Endodermal cell (in vitro differentiated cells): ENCODE measurements around the gene ERP44. TPM values are rescaled to one million over a fixed set of nuclear protein-coding genes. Genes with fewer than 3 reads are reported as not detected.
"Not testable (repeated sequence)": the region's sequence is repeated elsewhere in the genome, so short reads cannot be mapped to it uniquely, and the experiment has no call there.

Experiments
- DNase-seq: peaks from one replicate; pipeline ENCODE4 v3.0.0-alpha.2; 2017
- H3K27ac ChIP-seq: 2 replicates; pipeline ENCODE4 v1.5.1; 2013; ENCODE audit warnings: mild to moderate bottlenecking, low read depth, low read length, moderate library complexity
- H3K27me3 ChIP-seq: 2 replicates; pipeline ENCODE4 v1.6.1; 2013; ENCODE audit warnings: mild to moderate bottlenecking, low read length, moderate library complexity; ENCODE audit not compliant: insufficient read depth, control insufficient read depth, poor library complexity, severe bottlenecking
- H3K36me3 ChIP-seq: 2 replicates; pipeline ENCODE4 v1.7.0; 2013; ENCODE audit warnings: mild to moderate bottlenecking, low read length, moderate library complexity; ENCODE audit not compliant: control insufficient read depth, insufficient read depth
- H3K4me1 ChIP-seq: one replicate; pipeline ENCODE4 v1.7.0; 2013; ENCODE audit warnings: low read length; ENCODE audit not compliant: control insufficient read depth, insufficient read depth
- H3K4me3 ChIP-seq: 2 replicates; pipeline ENCODE4 v1.5.1; 2013; ENCODE audit warnings: mild to moderate bottlenecking, low read length, moderate library complexity
- H3K9ac ChIP-seq: 2 replicates; pipeline ENCODE4 v1.6.1; 2013; ENCODE audit warnings: mild to moderate bottlenecking, low read length, moderate library complexity; ENCODE audit not compliant: poor library complexity, severe bottlenecking; ENCODE audit errors: extremely low read depth
- H3K9me3 ChIP-seq: 2 replicates; pipeline ENCODE4 v1.6.1; 2013; ENCODE audit warnings: mild to moderate bottlenecking, low read length, moderate library complexity; ENCODE audit not compliant: control insufficient read depth
- H3K27ac Mint-ChIP-seq: 2 replicates; pipeline ENCODE4 v1.8.0; 2020; ENCODE audit warnings: mixed read lengths
- H3K27me3 Mint-ChIP-seq: 2 replicates; pipeline ENCODE4 v1.8.0; 2021; ENCODE audit warnings: mild to moderate bottlenecking, mixed read lengths; ENCODE audit not compliant: insufficient read depth
- H3K36me3 Mint-ChIP-seq: 2 replicates; pipeline ENCODE4 v1.8.0; 2020; ENCODE audit warnings: low read depth, mixed read lengths
- H3K4me1 Mint-ChIP-seq: 2 replicates; pipeline ENCODE4 v1.8.0; 2020; ENCODE audit warnings: mixed read lengths
- H3K4me3 Mint-ChIP-seq: 2 replicates; pipeline ENCODE4 v1.8.0; 2020; ENCODE audit warnings: mild to moderate bottlenecking, moderate library complexity, mixed read lengths
- H3K9me3 Mint-ChIP-seq: 2 replicates; pipeline ENCODE4 v1.8.0; 2020; ENCODE audit warnings: mild to moderate bottlenecking, mixed read lengths
- WGBS, 2 experiments: methylation state at CpG; one replicate each; pipeline versions ENCODE4 v1.1.5 to v1.1.7; 2013; ENCODE audit warnings: missing lambda C conversion rate in 2 of 2, mixed read lengths in 1 of 2; ENCODE audit not compliant: insufficient coverage in 1 of 2, insufficient read length in 1 of 2; 5-methylcytosine and 5-hydroxymethylcytosine counted together
- total RNA-seq, 2 donors: library from RNA; stranded (reverse); fragmentation: NEBNext Ultra II Directional in 1 of 2; extraction: Animal tissue kit (Norgen Biotek cat#: 25700) in 1 of 2; gene quantifications; 2 replicates in 1 of 2; 3 replicates in 1 of 2; pipeline ENCODE4 v1.2.1, GENCODE V29; 2021
- TF ChIP-seq, protein P1 (sequence below): fragments of 200-600 bp; sonication (generic); conservative IDR thresholded peaks from 2 replicates; pipeline ENCODE4 v1.5.0; 2021; ENCODE audit warnings: antibody characterized with exemption, mild to moderate bottlenecking

Gene ERP44
- total RNA-seq, 2 donors from 2014 or later = 22.4 to 23.4 TPM

DNA sequence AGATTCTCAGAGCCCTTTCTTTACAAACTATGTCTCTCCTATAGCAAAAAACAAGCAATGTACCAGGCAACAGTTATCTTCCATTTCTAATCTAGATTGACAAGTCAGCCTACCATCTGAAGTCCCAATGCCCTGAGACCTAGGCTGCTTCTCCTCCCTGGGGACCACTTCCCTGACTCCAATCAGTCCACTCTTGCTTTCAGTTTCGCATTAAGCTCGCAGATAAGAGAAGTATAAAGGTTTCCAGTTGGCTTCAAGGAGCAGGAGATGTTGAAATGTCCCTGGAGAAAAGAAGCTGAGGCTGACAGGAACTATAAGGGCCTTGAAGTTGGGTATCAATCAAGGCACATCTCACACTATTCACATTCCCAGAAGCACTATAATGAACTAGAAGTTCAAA lies 32.3 kb downstream of the ERP44 start:
- H3K36me3 ChIP-seq = no peaks in the 10 kb centered on the region
- Mint-ChIP-seq H3K4me1 (peaks cover 20% of the 10 kb centered on the region), H3K27me3 (no peaks in the 10 kb centered on the region), H3K27ac (no peak overlapping the region), H3K36me3 (peaks cover 20% of the 10 kb centered on the region), H3K9me3 (peaks cover 22% of the 10 kb centered on the region), H3K4me3 (no peak overlapping the region)
- no peak overlapping the region for H3K9ac ChIP-seq
- DNase-seq = no peak
- 96% methylated on average over 2 of the region's 2 CpGs; no CpG with 5 or more reads in 1 of the 2 experiments for WGBS, 2 experiments
- H3K9me3 ChIP-seq = peaks cover 21% of the 10 kb centered on the region
- no peak overlapping the region for H3K27ac ChIP-seq
- TF ChIP-seq, protein P1, sequence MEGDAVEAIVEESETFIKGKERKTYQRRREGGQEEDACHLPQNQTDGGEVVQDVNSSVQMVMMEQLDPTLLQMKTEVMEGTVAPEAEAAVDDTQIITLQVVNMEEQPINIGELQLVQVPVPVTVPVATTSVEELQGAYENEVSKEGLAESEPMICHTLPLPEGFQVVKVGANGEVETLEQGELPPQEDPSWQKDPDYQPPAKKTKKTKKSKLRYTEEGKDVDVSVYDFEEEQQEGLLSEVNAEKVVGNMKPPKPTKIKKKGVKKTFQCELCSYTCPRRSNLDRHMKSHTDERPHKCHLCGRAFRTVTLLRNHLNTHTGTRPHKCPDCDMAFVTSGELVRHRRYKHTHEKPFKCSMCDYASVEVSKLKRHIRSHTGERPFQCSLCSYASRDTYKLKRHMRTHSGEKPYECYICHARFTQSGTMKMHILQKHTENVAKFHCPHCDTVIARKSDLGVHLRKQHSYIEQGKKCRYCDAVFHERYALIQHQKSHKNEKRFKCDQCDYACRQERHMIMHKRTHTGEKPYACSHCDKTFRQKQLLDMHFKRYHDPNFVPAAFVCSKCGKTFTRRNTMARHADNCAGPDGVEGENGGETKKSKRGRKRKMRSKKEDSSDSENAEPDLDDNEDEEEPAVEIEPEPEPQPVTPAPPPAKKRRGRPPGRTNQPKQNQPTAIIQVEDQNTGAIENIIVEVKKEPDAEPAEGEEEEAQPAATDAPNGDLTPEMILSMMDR = no peak
- H3K4me3 ChIP-seq = no peak overlapping the region
- peaks cover 9% of the 10 kb centered on the region for H3K4me1 ChIP-seq
- no peaks in the 10 kb centered on the region for H3K27me3 ChIP-seq

DNA sequence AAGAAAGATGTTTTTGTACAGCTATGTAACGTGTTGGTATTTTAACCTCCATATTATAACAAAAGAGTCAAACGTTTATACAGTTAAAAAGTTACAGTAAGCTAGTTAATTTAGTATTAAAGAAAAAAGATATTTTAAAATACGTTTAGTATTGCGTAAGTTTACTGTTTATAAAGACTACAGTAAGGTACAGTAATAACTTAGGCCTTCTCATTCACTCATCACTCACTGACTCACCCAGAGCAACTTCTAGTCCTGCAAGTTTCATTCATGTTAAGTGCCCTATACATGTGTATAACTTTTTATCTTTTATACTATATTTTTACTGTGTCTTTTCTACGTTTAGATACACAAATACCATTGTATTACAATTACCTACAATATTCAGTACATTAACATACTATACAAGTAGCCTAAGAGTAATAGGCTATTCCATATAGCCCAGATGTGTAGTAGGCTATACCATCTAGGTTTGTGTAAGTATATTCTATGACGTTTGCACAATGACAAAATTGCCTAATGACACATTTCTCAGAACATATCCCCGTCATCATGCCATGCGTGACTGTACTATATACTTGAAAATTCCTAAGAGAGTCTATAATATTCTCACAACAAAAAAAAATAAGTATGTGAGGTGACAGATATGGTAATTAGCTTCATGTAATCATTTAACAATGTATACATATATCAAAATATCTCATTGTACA lies 33.8 kb downstream of the ERP44 start:
- no peak overlapping the region for H3K4me3 Mint-ChIP-seq
- Histone ChIP-seq H3K27me3 (no peaks in the 10 kb centered on the region), H3K36me3 (no peaks in the 10 kb centered on the region), H3K4me1 (peaks cover 9% of the 10 kb centered on the region), H3K27ac (no peak overlapping the region), H3K9ac (no peak overlapping the region), H3K9me3 (peaks cover 15% of the 10 kb centered on the region), H3K4me3 (no peak overlapping the region)
- H3K9me3 Mint-ChIP-seq = peaks cover 22% of the 10 kb centered on the region
- H3K27me3 Mint-ChIP-seq = no peaks in the 10 kb centered on the region
- H3K36me3 Mint-ChIP-seq = peaks cover 20% of the 10 kb centered on the region
- DNase-seq = no peak
- TF ChIP-seq, protein P1 = no peak
- WGBS, 2 experiments = 97% methylated on average over 3 of the region's 8 CpGs; no CpG with 5 or more reads in 1 of the 2 experiments
- H3K27ac Mint-ChIP-seq = no peak overlapping the region
- peaks cover 21% of the 10 kb centered on the region for H3K4me1 Mint-ChIP-seq

DNA sequence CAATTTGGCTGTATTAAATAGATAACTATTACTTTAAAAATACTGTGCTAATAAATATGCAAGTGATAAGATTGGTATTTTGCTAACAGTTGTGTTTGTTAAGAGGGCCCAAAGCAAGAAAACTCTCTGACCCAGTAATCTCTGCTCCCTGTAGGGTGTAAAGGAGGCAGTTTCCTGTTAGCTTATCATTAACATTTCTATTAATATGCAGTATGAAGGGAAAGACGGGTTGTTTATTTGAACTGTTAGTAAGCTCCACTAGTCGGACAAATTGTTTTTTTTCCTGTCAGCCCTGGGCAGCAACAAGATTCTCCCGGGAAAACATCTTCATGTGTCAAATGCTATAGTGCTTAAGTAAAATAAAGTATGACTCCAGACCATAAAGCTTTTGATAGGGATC lies 35.6 kb downstream of the ERP44 start:
- H3K4me3 Mint-ChIP-seq = no peak overlapping the region
- peaks cover 15% of the 10 kb centered on the region for H3K36me3 ChIP-seq
- H3K9me3 Mint-ChIP-seq = peaks cover 14% of the 10 kb centered on the region
- H3K27ac Mint-ChIP-seq = no peak overlapping the region
- peak overlapping the region; percentile 12 for H3K4me3 ChIP-seq
- H3K9ac ChIP-seq = no peak overlapping the region
- DNase-seq = peak; percentile 43
- peaks cover 10% of the 10 kb centered on the region for H3K9me3 ChIP-seq
- WGBS, 2 experiments = 0 to 13% methylated on average over 1 to 3 of the region's 3 CpGs
- H3K27me3 Mint-ChIP-seq = no peaks in the 10 kb centered on the region
- H3K27ac ChIP-seq = no peak overlapping the region
- TF ChIP-seq, protein P1 = no peak
- H3K4me1 Mint-ChIP-seq = peaks cover 21% of the 10 kb centered on the region
- H3K36me3 Mint-ChIP-seq = peaks cover 27% of the 10 kb centered on the region
- H3K27me3 ChIP-seq = no peaks in the 10 kb centered on the region
- H3K4me1 ChIP-seq = peaks cover 9% of the 10 kb centered on the region

DNA sequence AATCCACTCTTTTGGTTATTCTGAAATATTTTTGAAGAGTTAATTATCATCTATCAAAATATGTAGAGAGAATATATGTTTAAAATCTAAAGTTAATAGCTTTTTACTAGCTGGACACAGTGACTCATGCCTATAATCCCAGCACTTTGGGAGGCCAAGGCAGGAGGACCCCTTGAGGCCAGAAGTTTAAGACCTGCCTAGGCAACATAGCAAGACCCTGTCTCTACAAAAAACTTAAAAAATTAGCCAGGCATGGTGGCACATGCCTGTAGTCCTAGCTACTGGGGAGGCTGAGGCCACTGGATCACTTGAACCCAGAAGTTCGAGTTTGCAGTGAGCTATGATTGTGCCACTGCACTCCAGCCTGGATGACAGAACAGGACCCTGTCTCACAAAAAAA lies 36.1 kb downstream of the ERP44 start:
- H3K27ac Mint-ChIP-seq, H3K27me3 ChIP-seq, H3K27ac ChIP-seq, H3K9ac ChIP-seq, H3K4me1 ChIP-seq, H3K27me3 Mint-ChIP-seq, H3K9me3 ChIP-seq, DNase-seq, H3K4me3 Mint-ChIP-seq, H3K4me3 ChIP-seq: not testable (repeated sequence)
- peaks cover 29% of the 10 kb centered on the region for H3K36me3 Mint-ChIP-seq
- 37% methylated on average over 1 of the region's 1 CpG; no CpG with 5 or more reads in 1 of the 2 experiments for WGBS, 2 experiments
- H3K36me3 ChIP-seq = peaks cover 19% of the 10 kb centered on the region
- H3K4me1 Mint-ChIP-seq = peaks cover 23% of the 10 kb centered on the region
- H3K9me3 Mint-ChIP-seq = peaks cover 13% of the 10 kb centered on the region
